NCI-H146 treated with DMSO at 0.1 percent for 48 hours (cell line): ENCODE measurements around the gene DENND2A.
"Not testable (repeated sequence)": the region's sequence is repeated elsewhere in the genome, so short reads cannot be mapped to it uniquely, and the experiment has no call there.

Experiments
- DNase-seq: peaks from one replicate; lab custom pipeline; 2025; ENCODE audit not compliant: unreplicated experiment; lab: John Stamatoyannopoulos, UW

The DENND2A gene

GRCh38 chr7:140619915-140620510, 20.6 kb downstream of the DENND2A start:
- not testable (repeated sequence) for DNase-seq

DNA sequence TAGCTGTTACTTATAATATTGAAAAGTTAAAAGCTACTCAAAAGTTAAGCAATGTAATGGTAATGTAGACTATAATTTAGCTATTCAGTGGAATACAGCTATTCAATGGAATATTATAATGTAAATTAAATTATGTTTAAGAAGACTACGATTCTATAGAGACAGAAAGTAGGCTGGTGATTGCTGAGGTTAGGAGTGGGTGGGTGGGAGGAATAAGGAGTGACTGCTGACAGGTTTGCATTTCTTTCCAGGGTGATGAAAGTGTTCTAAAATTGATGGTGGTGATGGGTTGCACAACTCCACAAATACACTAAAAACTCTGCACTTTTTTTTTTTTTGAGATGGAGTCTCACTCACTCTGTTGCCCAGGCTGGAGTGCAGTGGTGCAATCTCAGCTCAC, 21.4 kb downstream of the DENND2A start:
- DNase-seq, result no peak

GRCh38 chr7:140618306-140618705, 22.3 kb downstream of the DENND2A start:
- DNase-seq, result no peak

- no peak for DNase-seq
Observed at GRCh38 chr7:140617081-140617480, 23.5 kb downstream of the DENND2A start.

GRCh38 chr7:140616328-140616727, 24.3 kb downstream of the DENND2A start:
- DNase-seq, result no peak

GRCh38 chr7:140611641-140612040, 29.0 kb downstream of the DENND2A start:
- no peak for DNase-seq

DNA sequence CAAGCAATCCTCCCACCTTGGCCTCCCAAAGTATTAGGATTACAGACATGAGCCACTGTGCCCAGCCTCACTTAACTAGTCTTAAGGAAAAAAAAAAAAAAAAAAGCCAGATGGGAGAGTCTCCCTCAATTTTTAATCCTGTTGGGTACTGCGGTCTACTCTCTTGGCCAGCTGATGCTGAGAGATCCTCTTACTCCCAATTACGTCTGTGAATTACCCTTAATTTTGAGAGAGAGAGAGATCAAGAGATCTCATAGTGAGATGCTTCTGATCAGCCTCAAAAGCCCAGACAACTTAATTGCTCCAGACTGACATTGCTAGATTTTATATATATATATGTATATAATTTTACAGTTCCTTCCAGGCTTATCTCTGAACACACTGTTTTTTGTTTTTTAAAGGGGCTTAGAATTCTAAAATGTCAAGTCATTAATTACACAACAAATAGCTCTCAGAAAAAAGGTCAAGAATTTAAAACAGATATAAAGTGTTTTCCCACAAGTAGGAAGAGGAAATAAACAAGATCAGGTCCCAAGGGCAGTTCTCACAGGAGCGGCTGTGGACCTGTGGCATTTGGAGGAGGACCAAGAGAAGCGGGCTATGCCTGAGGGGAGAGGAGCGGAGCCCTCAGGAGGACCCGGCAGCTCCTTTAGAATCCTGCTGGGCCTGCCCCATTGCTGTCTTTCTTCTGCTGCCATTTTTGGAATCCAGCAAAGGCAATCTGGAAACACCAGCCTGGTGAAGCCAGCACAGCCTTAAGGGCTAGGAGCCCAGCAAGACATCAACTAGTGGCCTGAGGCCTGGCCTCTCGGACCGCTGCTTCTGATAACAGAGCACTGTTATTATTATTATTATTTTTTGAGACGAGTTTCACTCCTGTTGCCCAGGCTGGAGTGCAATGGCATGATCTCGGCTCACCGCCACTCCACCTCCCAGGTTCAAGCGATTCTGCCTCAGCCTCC, 30.1 kb downstream of the DENND2A start:
- no peak for DNase-seq

GRCh38 chr7:140609646-140610045, 31.0 kb downstream of the DENND2A start:
- no peak for DNase-seq

DNA sequence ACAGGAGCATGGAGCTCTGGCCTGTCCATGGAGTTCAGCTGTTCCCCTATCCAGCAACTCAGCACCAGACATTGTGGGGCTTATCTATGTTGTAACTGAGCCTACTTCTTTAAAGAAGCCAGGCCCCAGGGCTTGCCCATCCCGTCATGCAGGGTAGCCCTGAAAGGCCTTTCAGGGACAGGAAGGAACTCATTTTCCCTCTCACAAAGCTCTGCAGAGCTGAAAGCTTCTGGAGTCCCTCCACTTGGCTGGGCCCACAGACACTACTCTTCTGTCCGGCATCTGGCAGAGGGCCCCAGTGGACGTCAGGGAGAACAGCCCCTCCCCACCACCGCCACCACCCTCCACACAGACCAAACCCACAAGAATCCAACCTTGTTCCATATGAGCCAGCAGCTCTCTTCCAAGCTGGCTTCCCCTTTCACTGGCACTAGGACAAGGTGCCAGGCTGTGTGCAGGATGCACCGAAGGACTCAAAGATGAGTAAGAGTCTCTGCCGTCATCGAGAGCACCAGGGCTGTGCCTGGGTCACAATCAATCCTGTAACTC, 33.1 kb downstream of the DENND2A start:
- DNase-seq, result no peak

- no peak for DNase-seq
Observed at GRCh38 chr7:140605337-140605736, 35.3 kb downstream of the DENND2A start.

DNA sequence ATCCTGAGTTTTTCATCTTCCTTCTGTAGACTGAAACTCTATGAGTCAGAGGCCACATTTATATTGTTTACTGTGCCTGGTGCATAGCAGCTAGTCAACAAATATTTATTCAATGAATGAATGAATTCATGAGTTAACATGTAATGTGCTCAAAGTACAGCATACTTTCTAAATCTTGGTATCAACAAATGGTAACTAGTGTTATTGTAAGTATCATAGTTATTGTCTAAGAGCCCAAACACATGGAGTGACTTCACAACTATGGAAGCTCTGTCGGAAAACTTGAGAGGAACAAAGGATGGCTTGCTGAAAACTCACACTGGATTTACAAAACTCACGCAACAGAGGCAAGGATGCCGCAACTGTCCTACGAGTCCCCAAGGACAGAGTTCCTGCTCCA, 35.9 kb downstream of the DENND2A start:
- no peak for DNase-seq

DNA sequence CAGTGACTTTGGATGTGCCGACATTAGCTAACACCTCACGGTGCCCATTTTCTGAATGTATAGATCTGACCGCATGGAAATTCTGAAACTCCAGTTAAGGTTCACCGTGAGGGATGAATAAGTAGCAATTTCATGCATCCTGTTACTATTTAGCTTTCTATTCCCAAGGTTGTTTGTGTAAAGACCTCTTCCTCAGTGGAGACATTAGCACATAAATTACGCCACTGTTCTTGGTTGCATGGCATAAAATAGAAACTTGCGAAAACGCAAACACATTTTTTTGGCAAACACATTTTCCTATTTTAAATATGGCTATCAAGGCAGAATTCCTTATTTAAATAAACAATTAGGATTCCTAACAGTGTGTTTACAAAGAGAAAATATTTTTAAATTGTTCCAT, 36.5 kb downstream of the DENND2A start:
- DNase-seq, result no peak

DNA sequence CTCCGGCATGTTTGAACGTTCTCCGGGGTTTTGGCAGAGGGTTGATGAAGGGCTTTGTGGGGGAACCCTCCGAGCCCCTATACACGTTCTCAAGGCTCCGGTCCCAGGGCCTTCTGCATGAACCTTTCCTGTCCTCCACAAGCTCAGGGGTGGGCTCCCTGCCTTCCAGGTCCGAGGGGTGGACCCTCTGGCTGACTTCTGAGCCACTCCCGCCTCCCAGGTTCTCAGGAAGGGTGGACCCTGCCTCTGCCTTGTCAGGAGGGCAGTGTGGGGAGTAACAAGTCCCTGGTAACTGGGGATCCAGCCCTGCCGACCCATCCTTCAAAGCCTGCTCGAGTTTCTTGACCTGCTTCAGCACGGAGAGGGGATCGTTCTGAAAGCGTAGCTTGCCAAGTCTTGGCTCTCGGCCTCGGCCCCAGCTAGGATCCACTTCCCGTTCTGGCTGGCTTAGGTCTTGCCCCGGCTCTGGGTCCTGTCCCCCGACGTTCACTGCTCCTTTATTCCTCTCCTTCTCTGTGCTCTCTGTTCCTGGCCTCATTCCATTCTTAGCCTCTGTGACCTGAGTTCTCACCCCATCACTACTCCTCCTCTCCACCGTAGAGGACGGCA, 38.9 kb downstream of the DENND2A start:
- no peak for DNase-seq

GRCh38 chr7:140600341-140600740, 40.3 kb downstream of the DENND2A start:
- no peak for DNase-seq

DNA sequence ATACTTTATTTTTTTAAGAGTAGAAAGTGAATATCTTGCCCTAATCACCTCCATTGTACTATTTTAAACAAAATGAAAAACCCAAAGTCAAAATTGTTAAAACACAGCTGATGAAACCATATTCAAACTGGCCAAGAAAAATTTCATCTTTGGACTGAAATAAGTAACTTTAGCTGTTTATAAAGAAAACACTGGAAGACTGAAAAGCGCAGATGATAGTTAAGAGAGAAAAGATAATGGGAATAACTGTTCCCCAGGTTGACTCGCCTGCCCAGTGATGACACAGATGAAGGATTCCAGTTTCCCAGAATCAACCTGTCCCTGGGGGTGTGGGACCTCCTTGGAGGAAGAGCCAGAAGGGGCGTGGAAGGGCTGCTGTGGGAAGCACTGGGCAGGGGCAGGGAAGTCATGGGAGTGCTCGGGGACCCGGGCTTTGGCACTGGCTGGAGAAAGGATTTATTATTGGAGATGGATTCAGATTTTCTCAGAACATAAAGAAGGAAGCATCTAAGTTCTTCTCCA, 43.1 kb downstream of the DENND2A start:
- no peak for DNase-seq

DNA sequence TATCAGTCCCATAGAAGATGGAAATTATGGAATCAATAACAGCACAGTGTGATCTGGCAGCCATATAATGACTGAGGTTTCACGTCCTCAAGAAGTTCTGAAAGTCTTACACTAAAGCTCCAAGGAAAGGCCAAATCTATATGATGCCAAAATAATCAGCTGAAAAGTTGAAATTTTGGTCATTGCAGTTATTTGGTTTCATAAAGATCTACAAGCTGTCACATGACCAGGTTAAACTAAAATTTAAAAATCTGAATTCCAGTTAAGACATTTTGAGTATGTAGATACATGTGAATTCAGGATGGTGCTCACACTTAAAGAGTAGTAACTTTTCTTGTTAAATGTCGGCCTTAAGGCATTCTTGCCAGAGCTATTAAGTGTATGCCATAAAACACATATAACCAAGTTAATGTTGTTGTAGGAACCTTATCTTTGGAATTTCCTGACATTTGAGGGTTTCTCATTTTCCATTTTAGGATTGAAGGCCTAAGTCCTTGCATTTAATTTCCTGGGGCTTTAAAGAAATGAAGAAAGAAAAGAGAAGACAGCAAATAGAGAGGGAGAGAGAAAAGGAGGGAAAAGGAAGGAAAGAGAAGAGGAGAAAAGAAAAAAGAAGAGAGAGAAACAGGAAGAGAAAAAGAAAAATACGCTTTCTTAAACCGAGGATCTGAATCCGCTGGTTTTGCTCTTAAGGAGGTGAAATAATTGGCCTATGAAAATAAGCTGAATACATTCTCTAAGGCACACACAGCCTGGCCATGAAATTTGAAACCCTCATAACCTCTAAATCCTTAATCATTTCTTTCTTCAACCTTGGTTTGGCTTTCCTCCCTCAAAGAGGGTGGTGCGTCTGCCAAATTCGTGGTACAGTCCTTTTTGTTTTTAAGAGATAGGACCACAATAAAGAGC, 43.8 kb downstream of the DENND2A start:
- DNase-seq, result no peak

- DNase-seq, result no peak
Observed at GRCh38 chr7:140595468-140596092, 45.0 kb downstream of the DENND2A start.

GRCh38 chr7:140594131-140594691, 46.4 kb downstream of the DENND2A start:
- DNase-seq, result no peak

- no peak for DNase-seq
Observed at GRCh38 chr7:140593672-140593982, 47.0 kb downstream of the DENND2A start.
